ENCODE results near the gene UBXN4.
A peak's percentile ranks its signal among the peaks of the same experiment; 100 is the strongest.

UBXN4 gene

GRCh38 chr2:135812907-135813511 is 71.4 kb downstream of the UBXN4 start:
- DNase-seq, result no peak

- DNase-seq, result no peak
Observed at GRCh38 chr2:135815269-135815668, 73.6 kb downstream of the UBXN4 start.

- DNase-seq, result no peak
Observed at GRCh38 chr2:135817466-135817865, 75.8 kb downstream of the UBXN4 start.

GRCh38 chr2:135817951-135818350 is 76.3 kb downstream of the UBXN4 start:
- no peak for DNase-seq

GRCh38 chr2:135818937-135819610 is 77.4 kb downstream of the UBXN4 start:
- no peak for DNase-seq

- no peak for DNase-seq
Observed at GRCh38 chr2:135820003-135820618, 78.5 kb downstream of the UBXN4 start.

- no peak for DNase-seq
Observed at GRCh38 chr2:135821190-135821589, 79.5 kb downstream of the UBXN4 start.

- no peak for DNase-seq
Observed at GRCh38 chr2:135822855-135823254, 81.2 kb downstream of the UBXN4 start.

- DNase-seq, result no peak
Observed at GRCh38 chr2:135825131-135825530, 83.5 kb downstream of the UBXN4 start.

- DNase-seq, result no peak
Observed at GRCh38 chr2:135825550-135826176, 84.0 kb downstream of the UBXN4 start.

GRCh38 chr2:135826544-135826943 is 84.9 kb downstream of the UBXN4 start:
- no peak for DNase-seq

- DNase-seq, result peak; percentile 26
Observed at GRCh38 chr2:135829378-135830135, 87.9 kb downstream of the UBXN4 start.

- DNase-seq, result no peak
Observed at GRCh38 chr2:135831180-135831812, 89.6 kb downstream of the UBXN4 start.

- DNase-seq, result no peak
Observed at GRCh38 chr2:135832891-135833290, 91.2 kb downstream of the UBXN4 start.

Measured in NCI-H1417 treated with DMSO at 0.1 percent for 48 hours (cell line).